SU-DHL-6 (cell line): ENCODE data around the gene DNAJB8.

Source experiments
- H2AFZ ChIP-seq: fragments of 200-600 bp; sonication (generic); 2 replicates; pipeline ENCODE4 v1.6.1; 2014; ENCODE audit warnings: low read depth, mild to moderate bottlenecking, moderate library complexity, mixed read lengths, antibody characterized with exemption, low read length; ENCODE audit not compliant: severe bottlenecking
- H3F3A ChIP-seq: fragments of 200-600 bp; shearing (Covaris generic); 2 replicates; pipeline ENCODE4 v1.6.0; 2016; ENCODE audit warnings: antibody characterized with exemption, mild to moderate bottlenecking; ENCODE audit not compliant: insufficient read depth
- H3K27ac ChIP-seq: fragments of 200-600 bp; sonication (generic); 2 replicates; pipeline ENCODE4 v1.5.1; 2016; ENCODE audit warnings: low read depth, mild to moderate bottlenecking, low read length, moderate library complexity, mixed read lengths
- H3K27me3 ChIP-seq: fragments of 200-600 bp; sonication (generic), shearing (Covaris generic); 2 replicates; pipeline ENCODE4 v1.6.0; 2014; ENCODE audit warnings: mild to moderate bottlenecking, low read length
- H3K36me3 ChIP-seq: fragments of 200-600 bp; sonication (generic); 2 replicates; pipeline ENCODE4 v1.6.1; 2014; ENCODE audit warnings: mild to moderate bottlenecking, low read length, mixed read lengths
- H3K4me2 ChIP-seq: fragments of 300-600, 200-600 bp; shearing (Covaris generic), sonication (generic); 2 replicates; pipeline ENCODE4 v1.6.0; 2014; ENCODE audit warnings: low read length, low read depth, mild to moderate bottlenecking; ENCODE audit not compliant: poor library complexity, severe bottlenecking
- H3K4me3 ChIP-seq: fragments of 200-600 bp; sonication (generic); 2 replicates; pipeline ENCODE4 v1.5.1; 2014; ENCODE audit warnings: antibody characterized with exemption, low read length, mild to moderate bottlenecking, mixed read lengths; ENCODE audit not compliant: insufficient read depth, poor library complexity, severe bottlenecking
- H3K79me2 ChIP-seq: fragments of 200-600 bp; sonication (generic); 2 replicates; pipeline ENCODE4 v1.6.1; 2014; ENCODE audit warnings: mild to moderate bottlenecking, low read length, moderate library complexity; ENCODE audit not compliant: insufficient read depth
- H3K9ac ChIP-seq: fragments of 200-600 bp; sonication (generic); 2 replicates; pipeline ENCODE4 v1.7.0; 2014; ENCODE audit warnings: mild to moderate bottlenecking, low read length
- H3K9me2 ChIP-seq: fragments of 200-600 bp; sonication (generic); replicated peaks from 2 replicates; pipeline ENCODE4 v1.6.1; 2014; ENCODE audit warnings: low read length; ENCODE audit not compliant: insufficient read depth
- H3K9me3 ChIP-seq: fragments of 200-600 bp; sonication (generic); 2 replicates; pipeline ENCODE4 v1.6.1; 2014; ENCODE audit warnings: low read length, mixed read lengths; ENCODE audit not compliant: insufficient read depth
- H4K20me1 ChIP-seq: fragments of 200-600 bp; sonication (generic); 2 replicates; pipeline ENCODE4 v1.6.1; 2014; ENCODE audit warnings: low read depth, mild to moderate bottlenecking, antibody characterized with exemption, low read length, moderate library complexity, mixed read lengths
- EZH2phosphoT487 ChIP-seq: fragments of 200-600 bp; sonication (generic), shearing (Covaris generic); conservative IDR thresholded peaks from 2 replicates; pipeline ENCODE4 v1.6.1; 2018; ENCODE audit warnings: mild to moderate bottlenecking, antibody characterized with exemption, low read length, moderate library complexity, mixed read lengths
- TF ChIP-seq, protein P1 (sequence below): fragments of 200-600 bp; sonication (generic); IDR thresholded peaks from one replicate; pipeline ENCODE4 v1.5.1; 2017; ENCODE audit warnings: antibody characterized with exemption, mild to moderate bottlenecking, low read length, moderate library complexity; ENCODE audit not compliant: insufficient read depth, poor library complexity, severe bottlenecking

The DNAJB8 gene

DNA sequence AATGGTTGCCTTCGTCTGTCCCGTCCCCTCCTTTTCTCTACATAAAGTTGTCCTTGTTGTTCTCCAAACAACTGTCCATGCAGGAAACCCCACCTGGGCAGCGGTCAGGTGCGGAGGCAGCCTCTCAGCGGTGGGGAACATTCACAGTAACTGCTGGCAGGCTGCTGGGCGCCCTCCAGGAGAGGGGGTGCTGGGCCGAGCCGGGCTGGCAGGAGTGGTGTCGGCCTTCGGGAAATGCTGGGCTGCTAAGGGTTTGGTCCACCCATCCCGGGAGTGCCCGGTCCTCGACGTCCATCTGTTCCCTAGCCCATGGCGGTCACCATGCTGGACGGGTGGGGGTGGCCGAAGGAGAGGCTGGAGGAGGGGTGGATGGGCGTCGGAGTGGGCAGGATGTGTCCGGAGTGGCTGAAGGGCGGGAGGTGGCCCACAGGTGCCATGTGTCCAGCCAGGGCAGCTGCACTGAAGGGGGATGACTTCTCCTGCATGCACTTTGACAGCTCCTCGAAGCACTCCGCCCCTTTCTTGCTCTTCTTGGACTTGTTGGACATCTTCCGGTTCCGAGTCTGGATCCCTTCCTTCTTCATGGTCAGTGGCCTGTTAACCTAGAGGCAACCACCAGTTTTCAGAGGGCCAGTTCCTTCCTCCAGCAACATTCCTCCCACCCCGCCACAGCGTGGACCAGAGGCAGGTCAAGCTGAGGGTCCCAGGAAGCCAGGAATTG, 14.2 kb upstream of the DNAJB8 start:
- no peak overlapping the region for H2AFZ ChIP-seq

DNA sequence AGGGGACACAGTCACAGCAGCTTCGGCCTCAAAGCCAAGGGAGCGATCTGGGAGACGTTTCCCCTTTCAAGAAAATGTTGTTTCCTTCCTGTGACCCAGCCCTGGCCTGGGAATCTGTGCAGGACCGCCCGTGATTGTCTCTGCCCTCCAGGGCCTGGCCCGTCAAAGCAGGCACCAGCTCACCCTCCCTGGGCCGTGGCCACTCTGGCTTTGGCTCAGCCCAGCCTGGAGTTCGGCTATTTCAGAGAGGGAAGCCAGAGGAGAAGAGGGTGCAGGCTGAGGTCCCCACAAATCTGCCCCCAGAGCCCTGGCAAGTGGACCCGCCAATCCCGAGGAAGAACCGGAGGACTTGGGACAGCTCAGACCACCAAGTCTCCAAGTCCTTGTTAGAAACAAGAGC, 13.6 kb upstream of the DNAJB8 start:
- H3K36me3 ChIP-seq, result no peaks in the 10 kb centered on the region
- no peaks in the 10 kb centered on the region for H3K9me2 ChIP-seq
- no peak overlapping the region for H3K4me3 ChIP-seq
- H3K9me3 ChIP-seq, result no peaks in the 10 kb centered on the region
- no peak overlapping the region for H2AFZ ChIP-seq
- H4K20me1 ChIP-seq, result no peaks in the 10 kb centered on the region
- TF ChIP-seq, protein P1, sequence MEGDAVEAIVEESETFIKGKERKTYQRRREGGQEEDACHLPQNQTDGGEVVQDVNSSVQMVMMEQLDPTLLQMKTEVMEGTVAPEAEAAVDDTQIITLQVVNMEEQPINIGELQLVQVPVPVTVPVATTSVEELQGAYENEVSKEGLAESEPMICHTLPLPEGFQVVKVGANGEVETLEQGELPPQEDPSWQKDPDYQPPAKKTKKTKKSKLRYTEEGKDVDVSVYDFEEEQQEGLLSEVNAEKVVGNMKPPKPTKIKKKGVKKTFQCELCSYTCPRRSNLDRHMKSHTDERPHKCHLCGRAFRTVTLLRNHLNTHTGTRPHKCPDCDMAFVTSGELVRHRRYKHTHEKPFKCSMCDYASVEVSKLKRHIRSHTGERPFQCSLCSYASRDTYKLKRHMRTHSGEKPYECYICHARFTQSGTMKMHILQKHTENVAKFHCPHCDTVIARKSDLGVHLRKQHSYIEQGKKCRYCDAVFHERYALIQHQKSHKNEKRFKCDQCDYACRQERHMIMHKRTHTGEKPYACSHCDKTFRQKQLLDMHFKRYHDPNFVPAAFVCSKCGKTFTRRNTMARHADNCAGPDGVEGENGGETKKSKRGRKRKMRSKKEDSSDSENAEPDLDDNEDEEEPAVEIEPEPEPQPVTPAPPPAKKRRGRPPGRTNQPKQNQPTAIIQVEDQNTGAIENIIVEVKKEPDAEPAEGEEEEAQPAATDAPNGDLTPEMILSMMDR, result no peak
- TF ChIP-seq EZH2phosphoT487, result no peak
- H3K9ac ChIP-seq, result no peak overlapping the region
- no peaks in the 10 kb centered on the region for H3F3A ChIP-seq
- H3K27me3 ChIP-seq, result no peaks in the 10 kb centered on the region
- H3K79me2 ChIP-seq, result no peaks in the 10 kb centered on the region
- H3K27ac ChIP-seq, result no peak overlapping the region
- H3K4me2 ChIP-seq, result no peak overlapping the region

More for the DNA sequence above, 14.2 kb upstream of the DNAJB8 start:
- Histone ChIP-seq H3K27ac (no peak overlapping the region), H3K4me3 (no peak overlapping the region), H3K9me3 (no peaks in the 10 kb centered on the region), H3K9me2 (no peaks in the 10 kb centered on the region), H3F3A (no peaks in the 10 kb centered on the region), H3K9ac (no peak overlapping the region), H3K4me2 (no peak overlapping the region), H3K79me2 (no peaks in the 10 kb centered on the region), H3K36me3 (no peaks in the 10 kb centered on the region), H3K27me3 (no peaks in the 10 kb centered on the region), H4K20me1 (no peaks in the 10 kb centered on the region)
- TF ChIP-seq EZH2phosphoT487, result no peak
- TF ChIP-seq, protein P1, result no peak

DNA sequence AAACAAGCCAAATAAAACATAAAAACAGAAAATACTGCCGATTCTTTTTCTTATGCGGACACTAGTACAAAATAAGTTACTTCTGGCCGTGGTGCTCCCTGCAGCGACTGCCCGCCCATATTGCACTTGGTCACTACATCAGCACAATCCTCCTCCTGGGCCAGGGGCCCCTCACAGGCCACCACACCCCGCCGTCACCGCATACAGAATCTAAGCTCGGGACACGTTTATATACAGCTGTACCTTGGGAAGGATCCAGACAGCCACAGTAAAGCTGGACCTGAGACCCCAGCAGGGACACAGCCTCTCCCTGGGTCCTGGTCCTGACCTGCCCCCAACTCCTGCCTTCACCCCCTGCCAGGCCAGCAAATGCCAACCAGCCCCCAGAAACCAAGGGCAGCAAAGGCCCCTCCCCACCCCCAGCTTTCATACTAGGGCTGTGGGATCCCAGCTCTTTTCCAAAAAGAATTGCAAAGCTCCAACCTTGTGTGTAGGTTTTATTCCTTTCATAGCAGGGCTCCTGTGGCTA, 12.9 kb upstream of the DNAJB8 start:
- Histone ChIP-seq H3K27ac (no peak overlapping the region), H3F3A (no peaks in the 10 kb centered on the region)

More for the DNA sequence above, 12.9 kb upstream of the DNAJB8 start:
- Histone ChIP-seq H3K4me2 (no peak overlapping the region), H2AFZ (no peak overlapping the region), H3K79me2 (no peaks in the 10 kb centered on the region), H3K9me2 (no peaks in the 10 kb centered on the region), H3K9ac (no peak overlapping the region), H3K4me3 (no peak overlapping the region), H4K20me1 (no peaks in the 10 kb centered on the region), H3K9me3 (no peaks in the 10 kb centered on the region), H3K27me3 (no peaks in the 10 kb centered on the region), H3K36me3 (no peaks in the 10 kb centered on the region)
- TF ChIP-seq, protein P1, result no peak
- TF ChIP-seq EZH2phosphoT487, result no peak
